ENCODE measurements around the gene ZNF79. TPM values are rescaled to one million over a fixed set of nuclear protein-coding genes. Genes with fewer than 3 reads are reported as not detected.

The ZNF79 gene
- total and polyA plus RNA-seq, 9 of the 15 experiments (the other 6 are each of a cell fraction or from before 2014, with no cell fraction given) = 0.62 to 7.0 (median 4.1) TPM

- TF ChIP-seq SIX5 (IDR thresholded peaks at IDR 0.05; ENCODE audit: borderline replicate concordance in 1 of 2, insufficient read depth in 1 of 2, low read depth in 1 of 2, low read length in 2 of 2) = no peak
- peak; percentile 88; the same call in 1 of the 2 replicates for TF ChIP-seq NKRF (IDR thresholded peaks at IDR 0.05; ENCODE audit: borderline replicate concordance)
- TF ChIP-seq SUPT5H (IDR thresholded peaks at IDR 0.05) = no peak
- no peak for TF ChIP-seq ZNF764 (CRISPR knock-in tag; IDR thresholded peaks at IDR 0.05; ENCODE audit: low read depth)
- no peak for TF ChIP-seq NFE2L1 (tag; IDR thresholded peaks at IDR 0.05; ENCODE audit: borderline replicate concordance, low read depth)
- 0 out of 2 replicates have a peak, but pooled peaks have one; percentile 49 for TF ChIP-seq FOXO4 (CRISPR knock-in tag; IDR thresholded peaks at IDR 0.05)
- TF ChIP-seq ZNF280A (IDR thresholded peaks at IDR 0.05; ENCODE audit: low read depth, partially characterized antibody) = no peak
- TF ChIP-seq HDAC1 (IDR thresholded peaks at IDR 0.05) = peak in 1 of 2 experiments; percentile 92; a peak in 2 of 4 replicates
- peak; percentile 30; the same call in 1 of the 2 replicates for TF ChIP-seq MTA3 (IDR thresholded peaks at IDR 0.05; ENCODE audit: borderline replicate concordance)
- no peak for TF ChIP-seq E2F8 (IDR thresholded peaks at IDR 0.05; ENCODE audit: low read depth, partially characterized antibody)
- no peak for TF ChIP-seq ATF2 (CRISPR knock-in tag; IDR thresholded peaks at IDR 0.05)
- no peak for TF ChIP-seq ZNF512 (tag; IDR thresholded peaks at IDR 0.05)
- TF ChIP-seq POLR2A (conservative IDR thresholded peaks at IDR 0.05) = no peak
- no peak for TF ChIP-seq ZNF212 (CRISPR knock-in tag; IDR thresholded peaks at IDR 0.05)
- TF ChIP-seq CSDE1 (IDR thresholded peaks at IDR 0.05) = no peak
- no peak for TF ChIP-seq MECOM (CRISPR knock-in tag; IDR thresholded peaks at IDR 0.05)
- TF ChIP-seq ELF1 (tag; IDR thresholded peaks at IDR 0.05) = no peak
Observed at GRCh38 chr9:127396253-127396807, 27.9 kb upstream of the ZNF79 start (continued).
